HG02759 (cell line): ENCODE data around the gene TEX12.

ENCODE experiments used
- ATAC-seq: cut with Tn5 transposase; IDR thresholded peaks from one replicate; pipeline ENCODE4 v1.9.1; 2021; ENCODE audit warnings: mild to moderate bottlenecking, moderate library complexity; ENCODE audit not compliant: unreplicated experiment

TEX12 gene

GRCh38 chr11:112210890-112211289 lies 43.7 kb downstream of the TEX12 start:
- ATAC-seq, result no peak

DNA sequence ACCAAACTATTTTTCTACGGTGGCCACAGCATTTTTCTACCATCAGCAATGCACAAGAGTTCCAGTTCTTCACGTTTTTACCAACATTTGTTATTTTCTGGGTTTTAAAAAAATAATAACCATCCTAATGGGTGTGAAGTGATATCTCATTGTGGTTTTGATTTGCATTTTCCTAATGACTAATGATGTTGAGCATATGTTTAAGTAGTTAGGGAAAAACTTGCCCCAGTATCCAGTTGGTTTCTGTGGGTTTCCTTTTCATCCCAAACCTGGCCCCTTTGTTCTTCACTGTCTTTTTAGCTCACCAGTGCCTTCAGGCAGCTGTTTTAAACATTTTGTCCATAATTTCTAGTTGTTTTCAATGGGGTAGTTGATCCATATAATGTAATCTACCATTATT lies 44.4 kb downstream of the TEX12 start:
- no peak for ATAC-seq

DNA sequence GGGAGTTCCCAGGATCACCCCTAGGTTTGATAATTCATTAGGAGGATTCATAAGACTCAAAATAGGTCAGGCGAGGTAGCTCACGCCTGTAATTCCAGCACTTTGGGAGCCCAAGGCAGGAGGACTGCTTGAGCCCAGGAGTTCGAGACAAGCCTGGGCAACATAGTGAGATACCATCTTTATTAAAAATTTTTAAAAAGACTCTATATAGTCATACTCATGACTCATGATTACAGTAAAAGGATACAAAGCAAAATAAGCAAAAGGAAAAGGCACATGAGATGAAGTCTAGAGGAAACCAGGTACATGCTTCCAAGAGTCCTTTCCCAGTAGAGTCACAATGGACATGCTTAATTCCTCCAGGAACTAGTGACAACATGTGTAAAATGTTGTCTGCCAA lies 45.1 kb downstream of the TEX12 start:
- ATAC-seq, result no peak

- no peak for ATAC-seq
These were observed 45.5 kb downstream of the TEX12 start for GRCh38 chr11:112212710-112213109.

DNA sequence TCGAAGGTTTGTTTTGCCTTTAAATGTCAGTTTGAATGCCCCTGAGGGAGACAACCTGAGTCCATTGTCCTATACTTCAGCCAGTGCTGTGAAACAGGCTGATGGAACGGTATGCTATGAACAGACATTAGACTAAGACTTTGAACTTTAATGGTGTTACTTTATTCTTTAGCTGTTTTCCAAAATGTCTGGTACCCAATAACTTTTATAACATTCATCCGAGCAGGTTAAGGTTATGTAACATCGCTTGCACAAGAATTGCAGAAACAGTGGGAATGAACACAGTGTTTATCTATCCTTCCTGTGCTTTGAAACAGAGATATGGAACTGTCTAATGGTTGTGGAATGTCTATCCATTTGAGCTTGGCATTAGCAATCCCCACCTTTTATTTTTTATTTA lies 46.6 kb downstream of the TEX12 start:
- ATAC-seq, result no peak

- no peak for ATAC-seq
These were observed 48.4 kb downstream of the TEX12 start for GRCh38 chr11:112215621-112216020.

DNA sequence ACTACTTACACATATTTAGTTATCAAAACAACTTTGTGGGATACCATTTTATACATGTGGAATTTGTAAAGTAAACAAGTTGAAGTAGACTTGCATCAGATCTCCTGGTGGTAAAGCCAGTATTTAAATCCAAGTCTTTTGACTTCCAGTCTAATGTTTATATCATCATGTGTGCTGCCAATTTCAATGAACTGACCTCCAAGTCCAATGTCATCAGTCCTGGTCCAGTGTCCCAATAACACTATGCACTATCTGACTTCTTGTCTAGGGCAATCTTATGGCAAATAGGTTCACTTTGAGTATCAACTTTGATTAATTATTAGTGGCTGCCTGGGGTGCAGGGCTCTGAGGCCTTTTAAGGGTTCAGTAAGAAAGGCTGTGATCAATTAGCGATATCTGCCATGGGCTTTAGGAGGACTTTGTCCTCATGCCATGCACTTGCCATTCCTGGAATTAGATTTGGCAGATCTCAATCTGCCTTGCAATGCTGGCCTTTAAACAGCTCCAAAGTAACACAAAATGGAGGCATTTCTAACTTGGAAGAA lies 49.5 kb downstream of the TEX12 start:
- ATAC-seq, result no peak

GRCh38 chr11:112219476-112220232 lies 52.5 kb downstream of the TEX12 start:
- ATAC-seq, result peak; percentile 96

DNA sequence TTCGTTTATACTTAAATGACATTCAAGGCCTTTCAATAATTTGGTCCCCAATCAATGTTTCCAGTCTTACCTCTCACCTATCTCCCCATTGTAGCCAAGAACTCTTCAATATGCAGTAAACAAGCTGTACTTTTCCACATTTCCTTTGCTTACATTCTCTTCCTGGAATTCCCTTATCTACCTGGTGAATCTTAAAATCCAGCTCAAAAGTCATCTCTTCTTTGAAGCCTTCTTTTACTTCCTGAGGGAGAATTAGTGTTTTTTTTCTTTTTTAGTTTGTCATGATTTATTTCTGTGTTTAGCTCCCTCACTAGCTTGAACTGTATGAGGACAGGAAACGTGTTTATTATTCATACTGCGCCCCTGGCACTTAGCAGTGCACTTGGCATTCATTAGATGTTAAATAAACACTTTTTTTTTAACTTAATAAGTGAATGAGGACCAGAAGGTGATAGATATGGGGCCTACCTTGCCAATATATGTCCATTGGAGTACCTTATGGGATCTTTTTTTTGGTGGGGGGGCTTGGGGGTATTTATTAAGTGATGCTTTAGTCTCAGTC lies 54.2 kb downstream of the TEX12 start:
- no peak for ATAC-seq
